ENCODE results near the gene FBXW11.

FBXW11 gene

GRCh38 chr5:171841984-171842776, 164.3 kb downstream of the FBXW11 start:
- no peak for DNase-seq (ENCODE audit: low read depth)

GRCh38 chr5:171840711-171841522, 165.5 kb downstream of the FBXW11 start:
- DNase-seq (ENCODE audit: low read depth) = no peak

GRCh38 chr5:171840066-171840465, 166.4 kb downstream of the FBXW11 start:
- DNase-seq (ENCODE audit: low read depth) = no peak

- DNase-seq (ENCODE audit: low read depth) = no peak
These were observed 167.3 kb downstream of the FBXW11 start for GRCh38 chr5:171839112-171839511.

GRCh38 chr5:171838066-171838465, 168.4 kb downstream of the FBXW11 start:
- DNase-seq (ENCODE audit: low read depth) = no peak

- DNase-seq (ENCODE audit: low read depth) = no peak
These were observed 168.9 kb downstream of the FBXW11 start for GRCh38 chr5:171837522-171837921.

- no peak for DNase-seq (ENCODE audit: low read depth)
These were observed 171.4 kb downstream of the FBXW11 start for GRCh38 chr5:171835066-171835465.

- no peak for DNase-seq (ENCODE audit: low read depth)
These were observed 172.0 kb downstream of the FBXW11 start for GRCh38 chr5:171834461-171834860.

- DNase-seq (ENCODE audit: low read depth) = no peak
These were observed 173.7 kb downstream of the FBXW11 start for GRCh38 chr5:171832775-171833174.

GRCh38 chr5:171830686-171831085, 175.8 kb downstream of the FBXW11 start:
- no peak for DNase-seq (ENCODE audit: low read depth)

GRCh38 chr5:171827162-171827561, 179.3 kb downstream of the FBXW11 start:
- DNase-seq (ENCODE audit: low read depth) = no peak

- no peak for DNase-seq (ENCODE audit: low read depth)
These were observed 180.3 kb downstream of the FBXW11 start for GRCh38 chr5:171826132-171826531.

GRCh38 chr5:171825051-171825450, 181.4 kb downstream of the FBXW11 start:
- DNase-seq (ENCODE audit: low read depth) = no peak

GRCh38 chr5:171823269-171823668, 183.2 kb downstream of the FBXW11 start:
- no peak for DNase-seq (ENCODE audit: low read depth)

- no peak for DNase-seq (ENCODE audit: low read depth)
These were observed 185.2 kb downstream of the FBXW11 start for GRCh38 chr5:171821286-171821685.

GRCh38 chr5:171820561-171820960, 185.9 kb downstream of the FBXW11 start:
- DNase-seq (ENCODE audit: low read depth) = no peak

GRCh38 chr5:171816666-171817065, 189.8 kb downstream of the FBXW11 start:
- no peak for DNase-seq (ENCODE audit: low read depth)

GRCh38 chr5:171813813-171814490, 192.5 kb downstream of the FBXW11 start:
- no peak for DNase-seq (ENCODE audit: low read depth)

GRCh38 chr5:171813270-171813669, 193.2 kb downstream of the FBXW11 start:
- no peak for DNase-seq (ENCODE audit: low read depth)
